Bronchial epithelial cell (primary cell): ENCODE measurements around the gene ETV7. TPM values are rescaled to one million over a fixed set of nuclear protein-coding genes. Genes with fewer than 3 reads are reported as not detected.
A peak's percentile ranks its signal among the peaks of the same experiment; 100 is the strongest.

Experiments
- DNase-seq: peaks from one replicate; pipeline ENCODE4 v3.0.0-alpha.2; 2010; ENCODE audit warnings: low read depth
- FAIRE-seq: peaks from 2 replicates; lab custom pipeline; 2011; peaks lifted over from hg19 to GRCh38; lab: Jason Lieb, UNC
- H3K27me3 ChIP-seq: 2 replicates; pipeline ENCODE4 v1.5.1; 2011; ENCODE audit warnings: low read length; ENCODE audit not compliant: control insufficient read depth, insufficient read depth
- H3K36me3 ChIP-seq: 2 replicates; pipeline ENCODE4 v1.5.1; 2011; ENCODE audit warnings: low read length; ENCODE audit not compliant: control insufficient read depth, insufficient read depth
- H3K4me3 ChIP-seq: 2 replicates; pipeline ENCODE4 v1.5.1; 2011; ENCODE audit warnings: mild to moderate bottlenecking, low read depth, low read length, control low read depth
- CTCF ChIP-seq: IDR thresholded peaks from 2 replicates; pipeline ENCODE4 v1.5.1; 2011; ENCODE audit warnings: mild to moderate bottlenecking, moderate library complexity, low read length, control low read depth, inconsistent platforms; ENCODE audit not compliant: insufficient read depth, severe bottlenecking
- total RNA-seq: library from RNA; depleted of rRNA; stranded (reverse); fragments of >200 nt; gene quantifications from 2 replicates; pipeline ENCODE4 v1.2.1, GENCODE V29; 2014

The ETV7 gene
- total RNA-seq, 1 donor from 2014 or later = not detected

- Histone ChIP-seq H3K4me3 (no peak overlapping the region), H3K27me3 (no peaks in the 10 kb centered on the region), H3K36me3 (no peaks in the 10 kb centered on the region)
- TF ChIP-seq CTCF = no peak
- FAIRE-seq (no peak), DNase-seq (peak; percentile 72)
These were observed 34.0 kb downstream of the ETV7 start for GRCh38 chr6:36353411-36353915.

- H3K27me3 ChIP-seq = no peaks in the 10 kb centered on the region
- no peak for TF ChIP-seq CTCF
- FAIRE-seq (no peak), DNase-seq (no peak)
- H3K4me3 ChIP-seq = no peak overlapping the region
- no peaks in the 10 kb centered on the region for H3K36me3 ChIP-seq
These were observed 34.9 kb downstream of the ETV7 start for GRCh38 chr6:36352477-36353157.

- FAIRE-seq (no peak), DNase-seq (peak; percentile 58)
- H3K27me3 ChIP-seq = no peaks in the 10 kb centered on the region
- no peak for TF ChIP-seq CTCF
- H3K36me3 ChIP-seq = no peaks in the 10 kb centered on the region
- no peak overlapping the region for H3K4me3 ChIP-seq
These were observed 36.5 kb downstream of the ETV7 start for GRCh38 chr6:36350681-36351571.

GRCh38 chr6:36350082-36350481 lies 37.4 kb downstream of the ETV7 start:
- no peak overlapping the region for H3K4me3 ChIP-seq
- DNase-seq (no peak), FAIRE-seq (no peak)
- no peaks in the 10 kb centered on the region for H3K27me3 ChIP-seq
- no peaks in the 10 kb centered on the region for H3K36me3 ChIP-seq
- TF ChIP-seq CTCF = no peak

- no peak for TF ChIP-seq CTCF
- FAIRE-seq (no peak), DNase-seq (peak; percentile 70)
- H3K4me3 ChIP-seq = no peak overlapping the region
- H3K27me3 ChIP-seq = no peaks in the 10 kb centered on the region
- no peaks in the 10 kb centered on the region for H3K36me3 ChIP-seq
These were observed 38.2 kb downstream of the ETV7 start for GRCh38 chr6:36349240-36349639.
